ENCODE measurements around the gene OR2A5. TPM values are rescaled to one million over a fixed set of nuclear protein-coding genes. Genes with fewer than 3 reads are reported as not detected.

OR2A5 gene
- polyA plus RNA-seq, 1 experiment: not detected

DNA sequence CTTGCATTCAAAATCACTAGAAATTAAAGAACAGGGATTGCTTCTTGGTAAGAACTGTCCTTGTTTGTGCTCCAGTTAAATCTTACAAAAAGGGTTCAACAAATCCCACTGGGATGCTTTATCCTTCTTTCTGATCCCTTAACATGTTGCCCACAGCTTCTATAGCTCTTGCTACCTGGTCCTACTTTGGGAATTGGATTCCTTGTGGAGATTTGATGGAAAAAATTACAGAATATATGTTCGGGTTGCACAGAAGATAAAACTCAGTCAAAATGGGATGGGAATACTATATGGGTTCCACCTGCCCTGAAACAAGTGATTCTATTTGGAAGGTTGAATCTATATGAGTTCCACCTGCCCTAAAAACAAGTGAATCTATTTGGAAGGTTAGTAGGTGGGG lies 20.8 kb downstream of the OR2A5 start, which contains the start of gene OR2A25:
Gene OR2A25, plus strand, starts transcription at position 301 of the 400 bp plus-strand sequence. CDS start 4,409 bp downstream, outside the sequence.
- POLR2A ChIA-PET: no interaction called here
- H3K27me3 ChIP-seq (ENCODE audit: control insufficient read depth, insufficient read depth, low read length): no peaks in the 10 kb centered on the region
- H3K4me3 ChIP-seq (ENCODE audit: low read depth, low read length): no peak within 1 kb of the TSS
- TF ChIP-seq, protein P1, sequence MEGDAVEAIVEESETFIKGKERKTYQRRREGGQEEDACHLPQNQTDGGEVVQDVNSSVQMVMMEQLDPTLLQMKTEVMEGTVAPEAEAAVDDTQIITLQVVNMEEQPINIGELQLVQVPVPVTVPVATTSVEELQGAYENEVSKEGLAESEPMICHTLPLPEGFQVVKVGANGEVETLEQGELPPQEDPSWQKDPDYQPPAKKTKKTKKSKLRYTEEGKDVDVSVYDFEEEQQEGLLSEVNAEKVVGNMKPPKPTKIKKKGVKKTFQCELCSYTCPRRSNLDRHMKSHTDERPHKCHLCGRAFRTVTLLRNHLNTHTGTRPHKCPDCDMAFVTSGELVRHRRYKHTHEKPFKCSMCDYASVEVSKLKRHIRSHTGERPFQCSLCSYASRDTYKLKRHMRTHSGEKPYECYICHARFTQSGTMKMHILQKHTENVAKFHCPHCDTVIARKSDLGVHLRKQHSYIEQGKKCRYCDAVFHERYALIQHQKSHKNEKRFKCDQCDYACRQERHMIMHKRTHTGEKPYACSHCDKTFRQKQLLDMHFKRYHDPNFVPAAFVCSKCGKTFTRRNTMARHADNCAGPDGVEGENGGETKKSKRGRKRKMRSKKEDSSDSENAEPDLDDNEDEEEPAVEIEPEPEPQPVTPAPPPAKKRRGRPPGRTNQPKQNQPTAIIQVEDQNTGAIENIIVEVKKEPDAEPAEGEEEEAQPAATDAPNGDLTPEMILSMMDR (IDR thresholded peaks at IDR 0.05; ENCODE audit: insufficient read depth, low read depth, low read length): no peak
- H3K36me3 ChIP-seq (ENCODE audit: control insufficient read depth, insufficient read depth, low read length): no peaks in the 10 kb centered on the region
- CTCF ChIA-PET: no interaction called here
- DNase-seq (ENCODE audit: low read depth): no peak

DNA sequence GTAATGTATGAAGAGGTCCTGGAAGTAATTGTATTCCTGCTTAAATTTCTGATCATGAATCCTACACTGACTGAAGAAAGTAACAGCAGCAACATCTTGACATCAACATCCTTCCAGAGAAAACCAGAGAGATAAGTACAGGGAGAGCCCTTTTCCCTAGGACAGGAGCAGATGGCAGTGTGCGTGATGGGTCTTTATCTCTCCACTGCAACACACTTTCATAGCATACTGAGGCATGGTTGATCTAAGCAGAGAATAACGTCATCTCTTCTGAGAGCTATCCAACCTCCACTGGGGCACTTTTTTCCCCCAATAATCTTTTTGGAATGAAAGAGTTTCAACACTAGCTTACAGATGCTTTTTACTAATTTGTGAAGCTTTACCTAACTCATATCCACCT lies 21.2 kb downstream of the OR2A5 start:
- DNase-seq (ENCODE audit: low read depth): no peak
- Histone ChIP-seq H3K36me3 (ENCODE audit: control insufficient read depth, insufficient read depth, low read length) (no peaks in the 10 kb centered on the region), H3K27me3 (ENCODE audit: control insufficient read depth, insufficient read depth, low read length) (no peaks in the 10 kb centered on the region), H3K4me3 (ENCODE audit: low read depth, low read length) (no peak overlapping the region)
- TF ChIP-seq, protein P1 (IDR thresholded peaks at IDR 0.05; ENCODE audit: insufficient read depth, low read depth, low read length): no peak
- ChIA-PET POLR2A (no interaction called here), CTCF (interaction anchor here (0.6 kb wide), 1 partner anchor 1685 kb away, joined by 3 read pairs; no protein-coding TSS in a partner anchor)

DNA sequence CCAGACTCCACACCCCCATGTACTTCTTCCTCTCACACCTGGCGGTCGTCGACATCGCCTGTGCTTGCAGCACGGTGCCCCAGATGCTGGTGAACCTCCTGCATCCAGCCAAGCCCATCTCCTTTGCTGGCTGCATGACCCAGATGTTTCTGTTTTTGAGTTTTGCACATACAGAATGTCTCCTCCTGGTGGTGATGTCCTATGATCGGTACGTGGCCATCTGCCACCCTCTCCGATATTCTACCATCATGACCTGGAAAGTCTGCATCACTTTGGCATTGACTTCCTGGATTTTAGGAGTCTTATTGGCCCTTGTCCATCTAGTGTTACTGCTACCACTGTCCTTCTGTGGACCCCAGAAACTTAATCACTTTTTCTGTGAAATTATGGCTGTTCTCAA lies 25.6 kb downstream of the OR2A5 start:
- DNase-seq (ENCODE audit: low read depth): no peak
- ChIA-PET CTCF (no interaction called here), POLR2A (no interaction called here)
- no peaks in the 10 kb centered on the region for H3K27me3 ChIP-seq (ENCODE audit: control insufficient read depth, insufficient read depth, low read length)
- no peak overlapping the region for H3K4me3 ChIP-seq (ENCODE audit: low read depth, low read length)
- H3K36me3 ChIP-seq (ENCODE audit: control insufficient read depth, insufficient read depth, low read length): no peaks in the 10 kb centered on the region
- TF ChIP-seq, protein P1 (IDR thresholded peaks at IDR 0.05; ENCODE audit: insufficient read depth, low read depth, low read length): no peak

DNA sequence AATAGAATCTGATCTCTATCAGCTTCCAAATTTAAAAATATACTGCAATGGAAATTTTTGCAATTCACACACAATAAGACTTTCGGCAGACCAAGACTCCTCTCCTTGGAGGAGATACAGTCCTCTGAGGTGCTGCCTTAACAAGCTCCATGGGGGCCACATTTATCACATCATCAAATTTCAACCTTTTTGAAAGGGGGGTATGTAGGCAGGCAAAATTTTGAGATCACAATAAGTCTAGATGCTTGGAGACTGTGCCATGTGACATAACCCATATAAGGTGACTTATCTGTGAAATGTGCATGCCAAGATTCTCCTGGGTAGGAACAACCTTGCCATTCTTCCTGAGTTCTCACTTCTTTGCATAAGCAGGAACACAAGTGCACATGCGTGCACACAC lies 37.2 kb downstream of the OR2A5 start, which contains the start of gene OR2A12:
Gene OR2A12, plus strand, starts transcription at position 301 of the 400 bp plus-strand sequence. CDS start 8,830 bp downstream, outside the sequence.
- ChIA-PET POLR2A (no interaction called here), CTCF (no interaction called here)
- no peak for DNase-seq (ENCODE audit: low read depth)
- TF ChIP-seq, protein P1 (IDR thresholded peaks at IDR 0.05; ENCODE audit: insufficient read depth, low read depth, low read length): no peak
- H3K36me3 ChIP-seq (ENCODE audit: control insufficient read depth, insufficient read depth, low read length): no peaks in the 10 kb centered on the region
- H3K4me3 ChIP-seq (ENCODE audit: low read depth, low read length): no peak within 1 kb of the TSS
- H3K27me3 ChIP-seq (ENCODE audit: control insufficient read depth, insufficient read depth, low read length): no peaks in the 10 kb centered on the region

DNA sequence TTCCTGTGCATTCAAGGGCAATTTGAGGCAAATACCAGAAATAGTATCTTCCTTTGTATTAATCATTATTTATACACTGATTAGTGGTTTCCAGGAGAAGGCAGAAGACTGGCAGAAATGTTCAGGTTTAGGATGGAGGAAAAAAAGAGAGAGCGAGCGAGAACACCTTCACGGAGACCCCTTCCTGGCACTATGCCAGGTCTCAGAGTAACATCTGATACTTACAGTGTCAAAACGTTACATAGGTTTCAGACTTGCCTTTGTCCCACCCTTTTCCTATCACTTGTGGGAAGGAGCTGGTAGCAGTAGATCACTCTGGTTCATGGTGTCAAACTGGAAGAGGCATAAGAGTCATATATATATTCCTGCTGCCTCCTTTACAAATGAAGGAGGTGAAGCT lies 38.0 kb downstream of the OR2A5 start:
- ChIA-PET CTCF (interaction anchor here (0.6 kb wide), 1 partner anchor 394 kb away, joined by 3 read pairs; no protein-coding TSS in a partner anchor), POLR2A (no interaction called here)
- Histone ChIP-seq H3K27me3 (ENCODE audit: control insufficient read depth, insufficient read depth, low read length) (no peaks in the 10 kb centered on the region), H3K36me3 (ENCODE audit: control insufficient read depth, insufficient read depth, low read length) (no peaks in the 10 kb centered on the region), H3K4me3 (ENCODE audit: low read depth, low read length) (no peak overlapping the region)
- DNase-seq (ENCODE audit: low read depth): no peak
- TF ChIP-seq, protein P1 (IDR thresholded peaks at IDR 0.05; ENCODE audit: insufficient read depth, low read depth, low read length): no peak

All from BJ (cell line).